A172 (cell line): ENCODE measurements around the gene PDGFRA. TPM values are rescaled to one million over a fixed set of nuclear protein-coding genes. Genes with fewer than 3 reads are reported as not detected.

Experiments used
- DNase-seq: peaks from one replicate; pipeline ENCODE4 v3.0.0-alpha.2; 2015; ENCODE audit warnings: low spot score
- total RNA-seq: library from RNA; depleted of rRNA; stranded (reverse); fragments of >200 nt; shearing (Covaris generic); gene quantifications from 2 replicates; pipeline ENCODE4 v1.2.3, GENCODE V29; 2014; rRNA removed

The PDGFRA gene
- total RNA-seq, result 0.05 and 0.10 TPM in 2 replicates

DNA sequence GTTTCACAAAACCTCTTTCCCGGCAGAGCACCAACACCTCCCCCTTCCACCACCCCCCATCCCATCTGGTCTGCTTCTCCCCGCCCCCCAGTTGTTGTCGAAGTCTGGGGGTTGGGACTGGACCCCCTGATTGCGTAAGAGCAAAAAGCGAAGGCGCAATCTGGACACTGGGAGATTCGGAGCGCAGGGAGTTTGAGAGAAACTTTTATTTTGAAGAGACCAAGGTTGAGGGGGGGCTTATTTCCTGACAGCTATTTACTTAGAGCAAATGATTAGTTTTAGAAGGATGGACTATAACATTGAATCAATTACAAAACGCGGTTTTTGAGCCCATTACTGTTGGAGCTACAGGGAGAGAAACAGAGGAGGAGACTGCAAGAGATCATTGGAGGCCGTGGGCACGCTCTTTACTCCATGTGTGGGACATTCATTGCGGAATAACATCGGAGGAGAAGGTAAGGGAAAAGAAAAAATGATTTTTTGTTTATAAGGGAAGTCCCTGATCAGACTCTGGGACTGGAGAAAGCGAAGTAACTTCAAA, at the start of gene PDGFRA:
PDGFRA (plus strand) TSS at position 333 of the 541 bp plus-strand sequence. CDS start 29,476 bp downstream, outside the sequence.
- DNase-seq, result no peak

DNA sequence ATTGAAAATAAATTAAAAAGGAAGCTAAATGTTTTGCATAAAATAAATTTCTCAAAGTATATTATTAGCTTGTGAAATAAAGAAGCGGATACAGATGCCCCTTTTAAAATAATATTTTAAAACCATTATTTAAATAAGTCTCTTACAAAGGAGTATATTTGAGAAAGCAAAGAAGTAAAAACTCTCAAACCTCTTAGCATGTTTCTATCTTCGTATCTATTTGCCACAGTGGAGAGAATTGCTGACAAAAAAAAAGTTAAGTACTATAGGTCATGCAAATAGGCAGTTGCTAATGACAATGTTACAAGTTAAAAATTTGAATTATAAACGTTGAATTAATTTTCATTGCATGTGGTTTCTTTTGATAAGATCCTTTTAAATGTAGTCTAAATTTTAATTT, 44.5 kb upstream of the PDGFRA start:
- no peak for DNase-seq

DNA sequence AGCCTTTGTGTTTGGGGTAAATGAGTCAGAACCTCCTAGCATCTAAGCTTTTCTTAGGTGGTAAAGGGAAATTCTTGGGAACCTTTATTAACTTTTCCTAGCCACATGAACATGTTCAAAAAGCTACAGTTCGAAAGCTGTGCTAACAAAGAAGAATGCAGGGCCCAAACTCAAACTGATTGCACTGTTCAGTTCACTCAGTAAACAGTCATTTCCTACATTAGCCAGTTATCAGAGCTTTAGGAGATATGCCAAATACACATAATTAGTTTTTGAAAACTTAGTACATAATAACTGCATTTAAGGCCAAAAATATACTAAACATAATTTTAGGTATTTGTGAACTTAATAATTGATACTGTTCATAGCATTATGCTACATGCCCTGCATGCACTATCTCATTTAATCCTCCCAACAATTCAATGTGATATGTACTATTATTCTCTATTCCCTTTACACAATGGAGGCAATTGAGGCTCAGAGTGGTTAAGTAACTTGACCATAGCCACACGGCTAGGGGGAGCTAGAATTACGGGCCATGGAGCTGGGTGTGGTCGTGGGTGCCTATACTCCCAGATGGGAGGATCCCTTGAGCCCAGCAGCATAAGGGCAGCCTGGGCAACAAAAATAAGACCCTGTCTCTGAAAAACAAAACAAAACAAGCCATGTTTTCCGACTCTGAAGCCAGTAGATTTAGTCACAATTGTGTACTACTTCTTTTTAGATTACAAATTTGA, 43.9 kb upstream of the PDGFRA start:
- no peak for DNase-seq

DNA sequence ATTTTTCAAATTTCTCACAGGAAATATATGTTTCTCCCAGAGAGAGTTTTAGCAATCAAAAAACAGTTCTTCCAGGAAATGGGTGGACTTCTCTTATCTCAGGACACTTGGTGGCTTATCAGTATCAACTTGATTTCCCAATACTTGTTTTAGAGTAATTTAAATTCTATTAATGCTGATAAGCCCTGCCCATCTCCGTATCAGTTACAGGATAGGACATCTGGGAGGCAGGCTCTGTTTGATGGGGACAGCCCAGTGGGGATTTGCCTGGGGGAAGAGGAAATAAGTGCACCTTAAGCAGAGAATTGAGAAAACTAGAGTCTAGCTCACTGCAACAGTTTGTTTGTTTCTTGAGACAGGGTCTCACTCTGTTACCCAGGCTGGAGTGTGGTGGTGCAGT, 43.2 kb upstream of the PDGFRA start:
- no peak for DNase-seq

DNA sequence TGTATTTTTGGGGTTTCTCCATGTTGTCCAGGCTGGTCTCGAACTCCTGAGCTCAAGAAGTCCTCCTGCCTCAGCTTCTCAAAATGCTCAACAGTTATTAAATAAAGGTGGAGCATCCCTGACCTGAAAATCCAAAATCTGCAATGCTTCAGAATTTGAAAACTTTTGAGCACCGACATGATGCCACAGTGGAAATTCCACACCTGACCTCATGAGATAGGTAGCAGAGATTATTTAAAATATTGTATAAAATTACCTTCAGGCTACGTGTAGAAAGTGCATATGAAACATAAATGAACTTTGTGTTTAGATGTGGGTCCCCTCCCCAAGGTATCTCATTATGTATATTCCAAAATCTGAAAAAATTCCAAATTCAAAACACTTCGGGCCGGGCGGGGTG, 42.7 kb upstream of the PDGFRA start:
- DNase-seq, result no peak

DNA sequence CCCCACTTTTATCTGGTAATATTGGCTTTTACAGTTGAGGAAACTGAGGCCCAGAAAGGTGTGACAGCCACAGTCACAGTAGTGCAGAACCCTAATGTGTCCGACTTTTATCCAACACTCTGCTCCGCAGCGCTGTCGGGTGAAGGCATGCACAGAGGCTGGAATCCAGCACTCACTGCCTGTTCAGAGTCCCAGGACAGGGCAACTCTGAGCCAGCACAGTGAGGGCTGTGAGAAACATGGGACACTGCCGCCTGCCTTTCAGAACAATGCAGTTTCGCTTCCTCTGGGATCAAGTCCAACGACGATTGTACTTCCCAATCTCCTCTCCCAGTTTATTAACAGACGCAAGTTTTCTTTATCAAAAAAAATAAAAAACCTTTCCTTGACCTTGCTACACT, 41.9 kb upstream of the PDGFRA start:
- no peak for DNase-seq

DNA sequence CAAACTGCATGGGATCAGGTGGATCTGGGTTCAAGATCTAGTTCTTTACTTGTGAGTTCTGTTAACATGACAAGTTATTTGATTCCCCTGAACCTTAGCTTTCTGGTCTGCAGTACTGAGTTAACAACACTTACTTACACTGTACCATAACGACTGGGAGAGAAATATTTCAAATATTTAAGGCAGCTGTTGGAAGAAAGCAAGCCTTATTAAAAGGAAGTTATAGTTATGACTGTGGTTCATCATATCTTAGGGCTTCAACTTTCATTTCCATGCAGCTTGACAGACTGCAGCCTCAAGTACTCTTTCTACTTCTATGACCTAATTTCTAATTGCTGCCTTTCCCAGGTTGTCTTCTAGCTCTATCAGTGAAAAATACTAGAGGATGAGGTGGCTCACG, 40.0 kb upstream of the PDGFRA start:
- no peak for DNase-seq

DNA sequence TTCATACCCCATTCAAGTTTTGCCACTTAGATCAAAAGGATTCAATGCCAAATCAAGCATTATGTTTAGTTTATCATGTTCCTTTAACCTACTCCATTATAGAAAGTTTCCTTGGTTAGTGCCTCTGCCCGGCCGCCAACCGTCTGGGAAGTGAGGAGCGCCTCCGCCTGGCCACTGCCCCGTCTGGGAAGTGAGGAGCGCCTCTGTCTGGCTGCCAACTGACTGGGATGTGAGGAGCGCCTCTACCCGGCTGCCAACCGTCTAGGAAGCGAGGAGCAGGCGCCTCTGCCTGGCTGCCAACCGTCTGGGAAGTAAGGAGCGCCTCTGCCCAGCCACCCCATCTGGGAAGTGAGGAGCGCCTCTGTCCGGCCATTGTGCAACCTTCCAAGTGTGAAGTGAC, 36.3 kb upstream of the PDGFRA start:
- no peak for DNase-seq

DNA sequence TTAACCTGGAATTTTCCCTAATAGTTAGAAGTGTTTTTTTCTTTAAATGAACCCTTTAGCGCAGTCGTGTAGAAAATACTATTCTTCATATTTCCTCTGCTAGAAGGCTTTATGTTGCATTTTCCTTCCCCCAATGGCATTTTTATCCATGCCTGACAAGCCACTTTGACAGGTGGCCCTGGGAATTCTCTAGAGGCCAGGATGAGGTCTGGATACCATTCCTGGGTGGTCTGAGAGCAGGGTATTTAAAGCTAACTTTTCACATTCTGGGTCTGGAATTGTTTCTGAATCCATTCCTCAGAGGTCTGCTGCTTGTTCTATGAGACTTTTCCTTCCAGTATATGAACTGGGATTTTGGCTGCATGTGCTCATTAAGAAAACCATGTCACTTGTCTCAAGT, 31.2 kb upstream of the PDGFRA start:
- no peak for DNase-seq

DNA sequence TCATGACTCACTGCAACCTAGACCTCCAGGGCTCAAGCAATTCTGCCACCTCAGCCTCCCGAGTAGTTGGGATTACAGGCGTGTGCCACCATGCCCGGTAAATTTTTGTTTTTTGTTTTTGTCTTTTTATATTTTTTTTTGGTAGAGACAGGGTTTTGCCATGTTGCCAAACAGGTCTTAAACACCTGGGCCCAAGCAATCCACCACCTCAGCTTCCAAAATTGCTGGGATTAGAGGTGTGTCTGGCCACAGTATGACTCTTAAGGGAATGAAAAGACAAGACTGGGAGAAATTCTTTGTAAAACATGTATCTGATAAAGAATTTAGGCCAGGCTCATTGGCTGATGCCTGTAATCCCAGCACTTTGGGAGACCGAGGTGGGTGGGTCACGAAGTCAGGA, 29.2 kb upstream of the PDGFRA start:
- DNase-seq, result no peak

DNA sequence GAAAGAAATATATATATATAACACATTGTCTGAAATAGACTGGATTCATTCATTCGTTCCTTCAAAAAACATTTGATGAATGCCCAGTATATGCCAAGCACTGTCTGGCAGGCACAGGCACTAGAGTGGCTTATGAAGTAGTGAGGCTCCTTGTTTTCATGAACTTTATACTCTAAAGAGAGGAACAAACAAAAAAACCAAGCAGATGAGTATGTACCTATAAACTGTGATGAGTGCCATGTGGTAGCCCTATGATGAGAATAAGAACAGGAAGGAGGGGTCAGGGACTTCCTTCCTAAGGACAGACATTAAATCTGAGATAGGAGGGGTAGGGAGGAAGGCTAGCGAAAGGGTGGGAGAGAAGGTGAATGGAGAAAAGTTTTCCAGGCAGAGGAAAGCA, 19.5 kb upstream of the PDGFRA start:
- no peak for DNase-seq

DNA sequence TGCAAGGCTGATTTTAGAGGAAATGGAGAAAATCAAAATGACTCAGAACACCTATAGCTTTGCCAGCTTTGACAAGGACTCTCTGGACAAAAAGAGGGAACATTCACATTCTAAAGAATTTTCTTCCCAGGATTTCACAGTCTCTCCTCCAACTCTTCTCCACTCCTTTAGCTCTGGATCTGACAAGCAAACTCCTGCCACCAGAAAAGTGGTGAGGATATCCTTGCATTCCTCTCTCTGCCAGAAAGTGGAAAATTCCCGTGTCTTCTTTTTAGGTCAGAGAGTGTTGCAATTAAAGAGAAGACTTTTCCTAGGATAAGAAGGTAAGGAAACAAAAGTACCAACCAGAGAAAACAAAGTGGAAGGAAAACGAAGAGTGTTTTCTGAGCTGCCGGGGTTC, 16.1 kb upstream of the PDGFRA start:
- DNase-seq, result no peak

DNA sequence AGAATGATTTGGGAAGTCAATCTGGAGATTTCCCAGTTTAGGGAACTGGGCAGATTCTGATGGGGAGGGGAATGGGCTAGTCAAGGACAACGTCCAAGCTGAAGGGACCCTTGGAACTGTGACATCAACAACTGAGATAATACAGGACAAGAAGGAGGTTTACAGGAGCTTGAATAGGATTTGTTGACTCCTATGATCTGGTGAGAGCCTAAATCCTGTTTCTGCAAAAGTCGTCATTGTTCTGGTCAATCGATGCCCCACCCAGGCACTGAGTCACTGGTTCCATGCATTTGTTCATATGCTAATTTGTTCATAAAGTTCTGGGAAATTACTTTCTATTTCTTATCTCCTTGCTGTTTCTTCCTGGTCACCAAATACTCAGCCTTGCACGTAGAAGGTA, 15.3 kb upstream of the PDGFRA start:
- no peak for DNase-seq

DNA sequence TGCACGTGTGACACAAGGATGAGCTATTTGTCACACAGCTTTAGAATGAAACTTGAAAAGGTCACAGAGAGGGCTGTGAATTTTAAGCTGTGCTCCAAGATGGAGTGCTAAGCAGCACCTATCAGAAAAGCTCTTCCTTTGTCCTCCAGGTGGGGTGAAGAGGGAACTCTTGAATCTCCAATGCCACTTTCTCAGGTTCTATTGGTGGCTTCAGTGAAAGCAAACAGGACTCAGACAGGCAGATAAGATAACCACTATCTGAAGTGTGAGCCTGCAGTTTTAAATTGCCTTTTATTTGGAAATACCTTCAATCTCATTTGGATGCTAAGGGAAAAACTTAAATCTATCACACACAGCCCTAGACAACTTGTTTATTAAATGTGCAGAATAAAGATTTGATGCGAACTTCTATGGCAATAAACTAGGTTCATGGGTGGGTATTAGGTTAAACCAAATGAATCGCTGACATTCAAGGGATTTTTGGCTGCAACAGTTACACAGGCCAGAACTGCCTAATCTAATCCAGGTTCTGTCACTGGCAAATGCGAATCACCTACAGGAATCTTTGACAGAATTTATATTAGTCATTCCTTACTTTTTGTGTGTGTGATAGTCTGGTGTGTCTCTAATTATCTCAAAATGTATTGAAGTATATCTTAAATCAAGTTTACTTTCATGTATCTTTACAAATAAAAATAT, 13.6 kb upstream of the PDGFRA start:
- no peak for DNase-seq

DNA sequence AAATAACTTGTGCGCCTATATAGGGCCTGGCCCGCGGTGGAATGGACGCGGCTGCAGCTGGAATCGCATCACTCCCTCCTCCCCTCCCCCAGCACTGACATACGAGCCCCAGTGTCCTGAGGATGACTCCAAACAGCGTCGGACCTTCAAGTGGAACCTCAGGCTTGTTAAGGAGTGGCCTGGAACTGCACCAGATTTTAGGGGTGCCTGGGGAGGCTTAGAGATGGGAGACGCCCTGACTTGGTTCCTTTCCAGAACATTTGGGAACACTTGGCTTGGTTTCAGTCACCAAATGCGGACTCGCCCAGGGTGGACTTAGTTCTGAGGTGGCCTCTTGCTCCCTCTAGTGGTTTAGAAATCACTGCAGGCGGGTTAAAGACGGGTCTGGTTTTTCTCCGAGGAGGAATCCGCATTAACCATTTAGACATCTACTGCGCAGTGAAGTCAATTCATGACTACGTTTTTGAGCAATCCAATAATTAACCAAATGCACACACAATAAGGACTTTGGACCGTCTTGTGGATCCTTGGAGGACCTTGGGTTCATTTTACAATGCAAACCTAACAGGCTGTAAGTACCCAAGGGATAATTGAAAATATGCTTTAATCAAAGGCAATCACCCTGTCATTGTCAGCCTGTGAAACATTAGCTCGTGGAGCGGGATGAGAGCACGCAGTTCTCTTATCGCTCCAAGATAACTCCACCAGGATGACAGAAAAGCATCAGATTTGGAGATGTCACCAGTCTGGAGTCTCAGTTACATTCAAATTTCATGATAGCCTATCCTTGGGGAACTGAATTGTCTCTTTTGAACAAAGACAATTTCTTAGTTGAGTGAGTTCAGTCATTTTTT, 11.2 kb upstream of the PDGFRA start:
- peak; percentile 70 for DNase-seq

DNA sequence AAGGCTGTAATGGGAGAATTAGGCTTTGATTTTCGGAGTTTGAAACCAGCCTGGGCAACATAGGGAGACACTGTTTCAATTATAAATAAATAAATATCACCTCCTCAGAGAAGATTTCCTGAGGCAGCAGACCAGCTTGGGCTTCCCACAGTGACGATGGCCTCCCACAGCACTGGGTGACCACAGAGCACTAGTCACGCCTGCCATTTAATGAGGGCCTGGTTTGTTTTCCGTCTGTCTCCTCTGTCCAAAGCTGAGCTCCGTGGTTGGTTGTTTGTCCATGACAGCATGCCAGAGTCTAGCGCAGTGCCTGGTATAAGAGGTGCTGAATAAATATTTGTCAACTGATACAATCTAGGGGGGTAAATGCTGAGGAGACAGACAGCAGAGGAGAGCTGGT, 10.4 kb upstream of the PDGFRA start:
- no peak for DNase-seq

DNA sequence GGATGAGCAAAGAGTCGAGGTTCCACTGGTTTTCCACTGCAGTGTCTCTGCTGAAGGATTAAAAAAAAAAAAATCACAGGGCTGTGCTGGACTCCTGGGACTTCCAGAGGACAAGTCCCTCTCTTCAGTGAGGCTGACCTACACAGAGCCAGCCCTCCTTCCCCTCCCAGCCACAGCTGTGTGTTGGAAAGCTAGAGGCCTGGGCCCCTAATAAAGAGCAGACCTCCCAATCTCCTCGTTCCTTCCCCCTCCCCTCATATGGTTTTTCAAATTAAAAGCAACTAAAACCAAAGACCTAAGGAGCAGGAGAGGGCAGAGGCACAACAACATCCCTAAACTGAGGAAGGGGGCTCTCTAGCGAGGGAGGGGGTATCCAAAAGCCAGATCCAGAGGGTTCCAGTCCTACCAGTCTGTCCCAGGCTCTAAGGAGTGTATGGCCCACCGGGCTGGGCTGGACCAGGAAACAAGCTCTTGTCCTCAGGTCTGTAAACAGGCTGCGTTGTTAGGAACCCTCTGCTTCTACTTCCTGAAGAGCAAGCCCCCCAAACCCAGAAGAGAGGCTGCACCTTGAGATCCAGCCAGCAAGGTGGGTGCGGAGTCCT, 4.0 kb upstream of the PDGFRA start:
- DNase-seq, result no peak

DNA sequence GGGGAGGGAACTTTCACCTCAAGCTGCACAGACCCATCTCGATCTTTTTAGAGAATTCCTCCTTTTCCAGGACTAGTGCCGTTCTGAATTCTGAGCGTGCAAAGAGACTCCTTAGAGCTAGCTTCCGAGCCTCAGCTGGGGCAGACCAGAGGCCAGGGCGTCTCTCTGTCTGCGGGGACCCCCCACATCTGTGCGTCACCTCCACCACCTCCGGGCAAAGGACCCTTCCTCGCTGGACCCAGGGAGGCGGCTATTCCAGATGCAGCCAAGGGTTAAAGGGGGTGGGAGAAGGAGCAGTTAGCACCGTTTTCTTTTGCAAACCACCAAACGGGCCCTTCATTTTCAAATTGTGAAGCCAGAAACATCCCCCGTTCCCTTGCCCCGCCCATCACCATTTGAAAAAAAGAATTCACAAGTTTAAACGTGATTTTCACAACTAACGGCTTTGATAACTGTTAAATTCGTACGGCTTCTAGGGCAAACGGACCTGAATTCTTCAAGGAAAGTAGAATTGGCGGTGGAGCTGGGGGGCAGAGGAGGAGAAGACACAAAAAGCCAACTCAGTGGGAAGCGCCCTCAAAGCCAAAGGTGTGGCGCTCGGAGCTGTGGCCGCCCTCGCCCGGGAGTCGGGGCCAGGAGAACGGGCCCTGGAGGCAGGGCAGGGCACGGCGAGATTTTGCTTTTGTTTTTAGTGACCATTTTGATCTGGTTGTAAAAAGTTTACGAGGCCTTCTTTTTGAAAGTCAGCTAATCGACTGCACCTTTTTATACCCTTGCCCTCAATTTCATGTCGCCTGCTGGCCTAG, 3.3 kb upstream of the PDGFRA start:
- DNase-seq, result no peak

DNA sequence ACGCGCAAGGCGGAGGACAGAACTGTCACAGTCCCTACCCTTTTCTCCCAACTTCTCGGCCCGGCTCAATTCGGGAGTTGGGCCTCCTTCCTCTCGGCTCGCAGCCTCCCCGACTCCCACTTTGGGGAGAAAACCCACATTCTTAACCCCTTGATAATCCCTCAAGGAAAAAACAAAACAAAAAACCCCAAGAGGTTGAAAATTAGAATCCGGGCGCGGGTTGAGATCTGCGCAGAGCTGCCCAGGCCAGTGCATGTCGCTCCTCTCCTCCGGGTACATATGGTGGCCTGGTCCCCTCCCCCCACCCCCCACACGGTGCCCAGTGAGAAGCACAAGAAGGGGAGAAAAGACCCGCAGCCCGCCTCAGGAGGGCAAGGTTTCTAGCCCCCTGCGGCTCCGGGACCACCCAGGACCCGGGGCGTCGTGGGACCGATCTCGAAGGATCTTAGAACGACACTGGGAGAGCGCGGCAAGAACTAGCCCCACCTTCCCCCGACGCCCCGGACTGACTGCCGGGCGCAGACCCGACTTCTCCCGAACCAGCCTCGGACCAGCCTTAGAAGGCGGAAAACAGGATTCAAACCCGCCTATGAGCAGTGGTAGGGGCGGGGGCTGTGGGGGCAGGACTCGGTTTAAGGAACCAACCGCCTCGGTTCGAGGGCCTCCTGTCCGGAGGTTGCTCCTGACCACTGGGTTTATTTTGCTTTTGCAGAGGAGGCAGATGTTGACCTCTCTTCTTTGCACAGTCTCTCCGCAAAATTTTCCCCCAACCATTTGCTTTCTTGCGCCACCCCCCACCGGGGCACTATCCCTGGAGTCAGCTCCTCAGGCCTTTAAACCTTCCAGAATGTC, 2.5 kb upstream of the PDGFRA start:
- DNase-seq, result no peak
